Measurements from ENCODE around the gene PPP4R1. TPM values are rescaled to one million over a fixed set of nuclear protein-coding genes. Genes with fewer than 3 reads are reported as not detected.

Gene PPP4R1
- polyA plus RNA-seq, 1 donor (not counting 4 experiments of a cell fraction or from before 2014, with no cell fraction given), result 200 TPM

- Histone ChIP-seq H3K9me1 (ENCODE audit: control insufficient read depth, extremely low read depth, insufficient read depth, low read length) (no peaks in the 10 kb centered on the region), H3K9ac (ENCODE audit: control insufficient read depth, extremely low read depth, insufficient read depth, low read length) (no peak overlapping the region), H4K20me1 (ENCODE audit: control insufficient read depth, extremely low read depth, insufficient read depth, low read length) (no peaks in the 10 kb centered on the region), H3K27ac (ENCODE audit: control insufficient read depth, insufficient read depth, low read length) (no peak overlapping the region), H3K9me3 (ENCODE audit: control insufficient read depth, low read depth, low read length) (no peaks in the 10 kb centered on the region), H3K4me1 (ENCODE audit: control insufficient read depth, extremely low read depth, insufficient read depth, low read length) (peaks cover 6% of the 10 kb centered on the region), H3K4me2 (ENCODE audit: control insufficient read depth, extremely low read depth, insufficient read depth, low read depth, low read length) (no peak overlapping the region), H3K4me3 (ENCODE audit: control insufficient read depth in 2 of 3, extremely low read depth in 1 of 3, insufficient read depth in 2 of 3, low read depth in 1 of 3, low read length in 3 of 3) (no peak overlapping the region), H3K79me2 (ENCODE audit: control insufficient read depth, insufficient read depth, low read length) (no peaks in the 10 kb centered on the region), H3K27me3 (ENCODE audit: control insufficient read depth, extremely low read depth, insufficient read depth, low read length) (no peaks in the 10 kb centered on the region), H3K36me3 (ENCODE audit: control insufficient read depth in 2 of 2, extremely low read depth in 1 of 2, insufficient read depth in 2 of 2, low read length in 2 of 2) (peaks cover 2 to 9% of the 10 kb centered on the region in 2 experiments), H2AFZ (ENCODE audit: control insufficient read depth, low read length) (no peak overlapping the region)
- dilution Hi-C loops (cut with MboI; ENCODE audit: extremely low pct_ligation_motif_present, low sequenced_read_pairs), result no loop called here
- FAIRE-seq (no peak), DNase-seq (ENCODE audit: low read depth, low spot score) (no peak)
- TF ChIP-seq CTCF (optimal IDR thresholded peaks at IDR 0.05 in 1 of 3, IDR thresholded peaks at IDR 0.05 in 1 of 3, conservative IDR thresholded peaks at IDR 0.05 in 1 of 3; ENCODE audit: extremely low read depth in 1 of 3, insufficient read depth in 2 of 3, low read length in 3 of 3) (no peak), EZH2 (IDR thresholded peaks at IDR 0.05; ENCODE audit: low read length) (no peak)
These were observed 96.5 kb downstream of the PPP4R1 start for GRCh38 chr18:9517869-9518268.

GRCh38 chr18:9516437-9517064 is 97.8 kb downstream of the PPP4R1 start:
- Histone ChIP-seq H3K9me3 (ENCODE audit: control insufficient read depth, low read depth, low read length) (no peaks in the 10 kb centered on the region), H2AFZ (ENCODE audit: control insufficient read depth, low read length) (no peak overlapping the region), H3K27me3 (ENCODE audit: control insufficient read depth, extremely low read depth, insufficient read depth, low read length) (no peaks in the 10 kb centered on the region), H4K20me1 (ENCODE audit: control insufficient read depth, extremely low read depth, insufficient read depth, low read length) (no peaks in the 10 kb centered on the region), H3K36me3 (ENCODE audit: control insufficient read depth in 2 of 2, extremely low read depth in 1 of 2, insufficient read depth in 2 of 2, low read length in 2 of 2) (peaks cover 2 to 9% of the 10 kb centered on the region in 2 experiments), H3K4me3 (ENCODE audit: control insufficient read depth in 2 of 3, extremely low read depth in 1 of 3, insufficient read depth in 2 of 3, low read depth in 1 of 3, low read length in 3 of 3) (no peak overlapping the region), H3K27ac (ENCODE audit: control insufficient read depth, insufficient read depth, low read length) (no peak overlapping the region), H3K9ac (ENCODE audit: control insufficient read depth, extremely low read depth, insufficient read depth, low read length) (no peak overlapping the region), H3K9me1 (ENCODE audit: control insufficient read depth, extremely low read depth, insufficient read depth, low read length) (no peaks in the 10 kb centered on the region), H3K79me2 (ENCODE audit: control insufficient read depth, insufficient read depth, low read length) (peaks cover 6% of the 10 kb centered on the region), H3K4me2 (ENCODE audit: control insufficient read depth, extremely low read depth, insufficient read depth, low read depth, low read length) (no peak overlapping the region), H3K4me1 (ENCODE audit: control insufficient read depth, extremely low read depth, insufficient read depth, low read length) (peaks cover 6% of the 10 kb centered on the region)
- TF ChIP-seq EZH2 (IDR thresholded peaks at IDR 0.05; ENCODE audit: low read length) (no peak), CTCF (optimal IDR thresholded peaks at IDR 0.05 in 1 of 3, IDR thresholded peaks at IDR 0.05 in 1 of 3, conservative IDR thresholded peaks at IDR 0.05 in 1 of 3; ENCODE audit: extremely low read depth in 1 of 3, insufficient read depth in 2 of 3, low read length in 3 of 3) (peak; percentile 53 to 89 (median 70))
- FAIRE-seq (peak; percentile 58), DNase-seq (ENCODE audit: low read depth, low spot score) (no peak)
- dilution Hi-C loops (cut with MboI; ENCODE audit: extremely low pct_ligation_motif_present, low sequenced_read_pairs), result no loop called here

Measured in keratinocyte (primary cell).